OCI-LY7 (cell line): Measurements from ENCODE around the gene DENND1A. TPM values are rescaled to one million over a fixed set of nuclear protein-coding genes. Genes with fewer than 3 reads are reported as not detected.

Experiments used
- BruUV-seq: library from RNA; stranded (reverse); fragments of 400-500 nt; replicated peaks from 2 replicates; lab custom pipeline; 2021; lab: Mats Ljungman, UMichigan
- CTCF ChIA-PET: fragments of 300-600 bp; sonication (Branson Sonifier 250); formaldehyde crosslinking; loops from one replicate; lab custom pipeline; 2022; ENCODE audit warnings: antibody characterized with exemption; ENCODE audit not compliant: unreplicated experiment; lab: Charles Lee
- POLR2A ChIA-PET: fragments of 300-600 bp; sonication (Branson Sonifier 250); formaldehyde crosslinking; loops from one replicate; lab custom pipeline; 2022; ENCODE audit warnings: antibody characterized with exemption; lab: Charles Lee
- DNase-seq: peaks from one replicate; pipeline ENCODE4 v3.0.0-alpha.2; 2015; ENCODE audit warnings: low spot score
- H2AFZ ChIP-seq: fragments of 200-600 bp; sonication (generic), shearing (Covaris generic); 2 replicates; pipeline ENCODE4 v1.6.1; 2014; ENCODE audit warnings: mild to moderate bottlenecking, antibody characterized with exemption, low read length, moderate library complexity
- H3K27ac ChIP-seq: fragments of 200-600 bp; sonication (generic); 2 replicates; pipeline ENCODE4 v1.5.1; 2014; ENCODE audit warnings: mixed run types, low read depth, mild to moderate bottlenecking, moderate library complexity, low read length, inconsistent platforms; ENCODE audit not compliant: poor library complexity, severe bottlenecking
- H3K36me3 ChIP-seq: fragments of 200-600 bp; sonication (generic); 2 replicates; pipeline ENCODE4 v1.6.1; 2014; ENCODE audit warnings: mild to moderate bottlenecking, antibody characterized with exemption, low read length, moderate library complexity, mixed read lengths; ENCODE audit not compliant: insufficient read depth
- H3K4me1 ChIP-seq: fragments of 200-600 bp; sonication (generic); 2 replicates; pipeline ENCODE4 v1.5.1; 2014; ENCODE audit warnings: mild to moderate bottlenecking, low read length; ENCODE audit not compliant: insufficient read depth, poor library complexity, severe bottlenecking
- H3K4me2 ChIP-seq: fragments of 200-600 bp; sonication (generic); 2 replicates; pipeline ENCODE4 v1.6.1; 2014; ENCODE audit warnings: mild to moderate bottlenecking, low read length
- H3K4me3 ChIP-seq: fragments of 200-600 bp; sonication (generic); 2 replicates; pipeline ENCODE4 v1.5.1; 2014; ENCODE audit warnings: mild to moderate bottlenecking, low read depth, low read length; ENCODE audit not compliant: poor library complexity, severe bottlenecking
- H3K79me2 ChIP-seq: fragments of 200-600 bp; sonication (generic); 2 replicates; pipeline ENCODE4 v1.6.1; 2016; ENCODE audit warnings: low read depth, mild to moderate bottlenecking, low read length, moderate library complexity, mixed read lengths; ENCODE audit not compliant: insufficient read depth
- H3K9me2 ChIP-seq: fragments of 200-600 bp; sonication (generic); 2 replicates; pipeline ENCODE4 v1.6.1; 2016; ENCODE audit warnings: mild to moderate bottlenecking, low read length, mixed read lengths; ENCODE audit not compliant: insufficient read depth
- H3K9me3 ChIP-seq: fragments of 200-600 bp; sonication (generic); 2 replicates; pipeline ENCODE4 v1.6.1; 2014; ENCODE audit warnings: mild to moderate bottlenecking, mixed run types, low read length, mixed read lengths
- H4K20me1 ChIP-seq: fragments of 200-600 bp; sonication (generic); 2 replicates; pipeline ENCODE4 v1.6.1; 2014; ENCODE audit warnings: mild to moderate bottlenecking, antibody characterized with exemption, low read length, moderate library complexity, mixed read lengths; ENCODE audit not compliant: insufficient read depth
- CTCF ChIP-seq: fragments of 200-600 bp; sonication (generic); conservative IDR thresholded peaks from 2 replicates; pipeline ENCODE4 v1.5.1; 2014; ENCODE audit warnings: mild to moderate bottlenecking, antibody characterized with exemption, low read length, moderate library complexity, mixed read lengths
- EZH2phosphoT487 ChIP-seq: fragments of 200-600 bp; sonication (generic); IDR thresholded peaks from 2 replicates; pipeline ENCODE4 v1.6.1; 2018; ENCODE audit warnings: low read depth, borderline replicate concordance, mild to moderate bottlenecking, mixed run types, antibody characterized with exemption, low read length, moderate library complexity, mixed read lengths
- intact Hi-C: fragments of 100-400 bp; cut with micrococcal nuclease; formaldehyde crosslinking; loops from one replicate; pipeline ENCODE4 v1.10.0; 2022; ENCODE audit not compliant: unreplicated experiment
- total RNA-seq, 2 experiments: library from RNA; depleted of rRNA in 1 of 2; stranded (reverse); fragments of >200 nt in 1 of 2; shearing (Covaris generic) in 1 of 2; gene quantifications; 2 replicates each; pipeline ENCODE4 v1.2.3, GENCODE V29; 2014 to 2022

The DENND1A gene
- total RNA-seq, 2 experiments from 2014 or later = 17.9 to 36.3 TPM

DNA sequence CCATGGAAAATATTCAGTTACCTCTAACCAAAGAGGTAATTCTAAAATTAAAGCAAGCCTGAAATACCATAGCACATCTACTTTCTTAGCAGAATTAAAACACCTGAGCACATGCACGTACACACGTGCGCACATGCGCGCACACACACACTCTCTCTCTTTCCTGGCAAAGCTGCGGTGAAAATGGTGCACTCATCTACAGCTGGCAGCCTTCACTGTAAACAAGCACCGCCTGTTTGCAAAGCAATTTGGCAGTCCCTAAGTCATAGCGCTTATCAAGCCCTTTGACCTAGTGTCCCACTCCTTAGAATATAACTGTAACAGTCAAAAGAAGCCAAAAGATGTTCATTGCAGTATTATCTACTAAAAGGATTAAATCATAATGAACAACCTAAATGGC lies 278.7 kb downstream of the DENND1A start:
- no TSS peak for BruUV-seq

DNA sequence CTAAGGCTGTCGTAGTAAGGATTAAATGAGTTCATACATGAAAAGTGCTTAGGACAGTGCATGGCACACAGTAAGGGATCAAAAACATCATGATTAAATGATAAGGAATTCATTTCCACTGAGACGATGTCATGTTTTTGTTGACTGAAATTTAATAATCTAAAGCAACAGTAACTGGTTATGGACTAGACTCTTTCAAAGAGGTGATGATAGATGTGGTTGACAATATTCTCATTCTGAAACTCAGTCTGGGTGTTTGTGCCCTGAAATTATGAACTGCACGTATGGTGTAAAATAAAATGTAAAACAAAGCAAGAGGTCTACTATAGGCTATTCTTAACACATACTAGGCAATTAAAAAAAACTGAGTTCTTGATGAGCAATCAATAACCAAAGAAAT lies 280.0 kb downstream of the DENND1A start:
- intact Hi-C loops = no loop called here
- BruUV-seq = no TSS peak
- POLR2A ChIA-PET = no interaction called here

More for the DNA sequence above, 278.7 kb downstream of the DENND1A start:
- Histone ChIP-seq H3K27ac (no peak overlapping the region), H3K9me2 (no peaks in the 10 kb centered on the region), H3K9me3 (no peaks in the 10 kb centered on the region; the same call in 1 of the 2 replicates), H4K20me1 (no peaks in the 10 kb centered on the region), H3K4me1 (no peaks in the 10 kb centered on the region), H3K4me3 (no peak overlapping the region), H3K4me2 (no peak overlapping the region), H3K79me2 (no peaks in the 10 kb centered on the region), H2AFZ (no peak overlapping the region), H3K36me3 (peaks cover 6% of the 10 kb centered on the region)
- POLR2A ChIA-PET = interaction anchor here (0.9 to 1.4 kb wide), 2 partner anchors 30 to 56 kb away, joined by 3 to 4 read pairs; no protein-coding TSS in a partner anchor
- intact Hi-C loops = no loop called here
- no peak for DNase-seq
- TF ChIP-seq CTCF (no peak), EZH2phosphoT487 (no peak)
- CTCF ChIA-PET = no interaction called here

More for the DNA sequence above, 280.0 kb downstream of the DENND1A start:
- Histone ChIP-seq H3K36me3 (peaks cover 6% of the 10 kb centered on the region), H2AFZ (no peak overlapping the region), H3K4me1 (no peaks in the 10 kb centered on the region), H3K4me3 (no peak overlapping the region), H3K4me2 (no peak overlapping the region), H3K9me2 (no peaks in the 10 kb centered on the region), H3K79me2 (no peaks in the 10 kb centered on the region), H3K9me3 (no peaks in the 10 kb centered on the region; the same call in 1 of the 2 replicates), H3K27ac (no peak overlapping the region), H4K20me1 (no peaks in the 10 kb centered on the region)
- no peak for DNase-seq
- CTCF ChIA-PET = no interaction called here
- TF ChIP-seq CTCF (no peak), EZH2phosphoT487 (no peak)
